GM19240 (cell line): ENCODE data around the gene SULF2.
"Not testable (repeated sequence)": the region's sequence is repeated elsewhere in the genome, so short reads cannot be mapped to it uniquely, and the experiment has no call there.

Experiments used
- DNase-seq: peaks from one replicate; pipeline ENCODE4 v3.0.0; 2011; ENCODE audit warnings: low spot score; ENCODE audit not compliant: insufficient read length

SULF2 gene

DNA sequence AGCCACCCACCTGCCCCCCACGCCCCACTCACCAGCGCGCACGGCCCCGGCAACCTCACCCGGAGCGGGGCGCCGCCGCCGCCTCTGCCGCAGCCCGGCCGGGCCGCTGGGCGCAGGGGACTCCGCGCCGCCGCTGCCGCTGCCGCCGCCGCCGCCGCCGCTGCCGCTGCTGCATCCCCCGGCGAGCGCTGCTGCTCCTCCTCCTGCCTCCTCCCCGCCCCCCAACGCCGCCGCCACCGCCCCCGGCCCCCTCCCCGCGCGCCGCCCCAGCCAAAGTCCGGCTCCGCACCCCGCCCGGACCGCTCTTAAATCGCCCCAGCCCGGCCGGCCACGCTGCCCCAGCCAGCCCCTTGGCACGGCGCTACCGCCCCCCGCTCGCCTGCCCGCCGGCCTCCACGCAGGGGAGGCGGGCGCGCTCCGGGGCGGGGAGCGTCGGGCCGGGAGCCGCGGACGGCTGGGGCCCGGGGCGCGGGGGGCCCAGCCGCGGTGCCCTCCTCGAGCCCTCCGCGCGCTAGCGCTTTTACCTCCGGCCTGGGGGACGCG is at the start of gene SULF2:
TSS of gene SULF2 (minus strand) at position 171 of the 543 bp plus-strand sequence. CDS start 28,118 bp downstream, outside the sequence.
- no peak for DNase-seq

DNA sequence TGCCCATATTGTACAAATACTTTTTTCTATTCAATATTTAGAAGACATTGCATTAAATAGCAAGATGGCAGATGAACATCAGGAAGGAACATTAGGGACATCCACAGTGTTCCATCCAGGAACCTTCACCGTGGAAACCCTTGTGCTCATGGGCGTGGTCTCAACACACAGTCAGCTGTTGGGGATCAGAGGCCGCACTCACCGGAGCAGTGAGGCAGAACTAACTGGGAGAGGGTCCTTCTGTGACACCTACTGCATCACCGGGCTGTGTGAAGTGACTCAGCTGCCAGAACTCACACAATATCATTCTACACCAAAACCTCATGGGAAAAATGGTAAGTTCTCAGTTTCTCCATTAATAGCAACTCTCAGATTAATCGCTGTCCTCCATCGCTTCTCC is 46.4 kb upstream of the SULF2 start:
- not testable (repeated sequence) for DNase-seq

DNA sequence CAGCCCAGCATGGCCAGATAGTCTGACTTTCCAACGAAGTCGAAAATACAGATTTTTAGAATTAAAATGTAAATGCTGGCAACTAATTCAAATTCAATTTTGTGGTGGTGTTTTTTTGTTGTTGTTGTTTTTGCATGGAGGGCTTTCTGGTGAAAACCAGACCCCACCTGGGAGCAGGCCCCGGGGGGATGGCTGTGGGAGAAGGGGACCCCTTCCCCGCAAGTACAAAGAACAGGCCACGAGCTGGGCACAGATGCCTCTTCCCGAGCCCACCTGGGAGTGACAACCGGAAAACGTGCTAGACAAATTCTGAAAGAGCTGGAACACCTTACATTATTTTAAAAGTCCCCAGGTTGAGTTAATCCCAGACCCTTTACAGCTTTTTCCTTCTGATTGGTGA is 41.4 kb upstream of the SULF2 start:
- not testable (repeated sequence) for DNase-seq

DNA sequence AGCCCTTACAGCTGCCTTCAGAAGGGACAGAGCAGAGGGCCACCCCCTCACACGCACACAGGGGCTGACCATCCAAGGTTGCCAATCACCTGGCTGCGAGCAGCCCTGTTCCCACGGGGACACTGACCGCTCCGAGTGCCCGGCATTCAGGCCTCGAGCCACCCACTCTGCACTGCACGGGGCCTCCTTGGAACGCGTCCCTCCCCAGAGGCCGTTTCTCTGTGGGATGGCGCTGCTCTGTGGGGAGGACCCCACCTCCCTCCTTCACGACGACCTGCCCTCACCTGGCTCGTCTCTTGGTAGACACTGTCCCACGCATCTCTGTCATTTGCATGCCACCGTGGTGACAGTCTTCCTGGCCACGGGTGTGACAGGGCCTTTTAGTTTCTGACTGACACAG is 40.7 kb upstream of the SULF2 start:
- DNase-seq: not testable (repeated sequence)

DNA sequence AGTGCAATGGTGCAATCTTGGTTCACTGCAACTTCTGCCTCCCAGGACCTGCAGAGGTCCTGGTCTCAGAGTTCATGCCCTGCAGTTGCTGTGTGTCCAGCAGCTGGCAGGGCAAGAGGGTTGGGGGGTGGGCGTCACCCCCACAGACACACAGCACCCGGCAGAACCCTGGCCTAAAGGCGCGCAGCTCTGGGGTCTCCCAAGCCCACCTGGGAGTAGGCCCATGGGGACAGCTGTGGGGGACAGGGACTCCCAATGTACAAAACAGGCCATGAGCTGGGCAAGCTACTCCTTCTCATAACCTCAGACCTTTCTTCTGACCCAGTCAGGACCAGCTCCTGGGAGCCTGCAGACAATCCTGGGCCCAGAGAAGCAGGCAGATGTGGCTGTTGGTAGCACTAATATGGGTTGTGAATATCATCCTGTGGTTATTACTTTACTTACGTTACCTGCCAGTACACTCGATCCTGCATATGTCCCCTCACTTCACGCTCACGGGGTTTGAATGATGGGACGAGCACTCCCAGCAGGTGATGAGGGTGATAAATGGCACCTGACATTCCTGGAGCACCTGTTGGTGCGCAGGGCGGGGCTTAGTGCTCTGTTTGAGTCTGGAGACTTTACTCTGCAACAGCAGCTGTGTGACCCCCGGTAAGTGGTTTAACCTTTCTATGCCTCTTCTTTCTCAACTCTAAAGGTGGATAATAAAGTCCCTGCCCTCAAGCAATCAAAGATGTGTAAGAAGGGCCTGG is 39.9 kb upstream of the SULF2 start:
- DNase-seq: no peak

DNA sequence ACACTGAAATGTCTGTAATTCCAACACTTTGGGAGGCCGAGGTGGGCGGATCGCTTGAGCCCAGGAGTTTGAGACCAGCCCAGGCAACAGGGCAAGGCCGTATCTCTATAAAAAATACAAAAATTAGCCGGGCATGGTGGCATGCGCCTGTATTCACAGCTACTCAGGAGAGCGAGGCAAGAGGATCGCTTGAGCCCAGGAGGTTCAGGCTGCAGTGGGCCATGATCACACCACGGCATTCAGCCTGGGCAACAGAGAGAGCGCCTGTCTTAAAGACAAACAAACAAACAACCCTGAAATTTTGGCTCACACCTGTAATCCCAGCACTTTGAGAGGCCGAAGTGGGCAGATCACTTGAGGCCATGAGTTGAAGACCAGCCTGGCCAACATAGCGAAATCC is 38.7 kb upstream of the SULF2 start:
- not testable (repeated sequence) for DNase-seq

DNA sequence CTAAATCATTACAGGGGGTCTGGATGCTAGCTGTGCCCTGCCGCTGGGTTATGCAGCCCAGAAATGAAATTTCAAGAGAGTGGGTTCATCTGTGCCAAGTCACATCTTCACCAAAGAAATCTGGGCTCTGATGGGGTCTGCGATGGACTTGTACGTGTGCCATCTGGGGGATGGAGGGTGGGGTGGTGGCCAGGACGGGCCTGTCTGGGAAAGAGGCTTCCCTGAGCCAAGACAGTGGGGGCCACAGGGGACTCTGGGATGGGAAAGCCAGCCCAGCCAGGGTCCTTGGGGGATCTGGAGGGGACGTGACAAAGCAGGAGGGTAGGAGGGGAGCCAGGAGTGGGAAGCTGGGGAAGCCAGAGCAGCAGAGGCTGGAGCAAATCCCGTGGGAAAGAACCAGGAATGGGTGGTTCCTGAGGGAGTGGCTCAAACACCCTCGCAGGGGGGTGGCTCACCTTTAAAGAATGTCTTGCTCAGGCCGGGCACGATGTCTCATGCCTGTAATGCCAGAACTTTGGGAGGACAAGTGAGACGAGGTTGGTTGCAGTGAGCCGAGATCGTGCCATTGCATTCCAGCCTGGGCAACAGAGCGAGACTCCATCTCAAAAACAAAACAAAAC is 36.3 kb upstream of the SULF2 start:
- DNase-seq: no peak

DNA sequence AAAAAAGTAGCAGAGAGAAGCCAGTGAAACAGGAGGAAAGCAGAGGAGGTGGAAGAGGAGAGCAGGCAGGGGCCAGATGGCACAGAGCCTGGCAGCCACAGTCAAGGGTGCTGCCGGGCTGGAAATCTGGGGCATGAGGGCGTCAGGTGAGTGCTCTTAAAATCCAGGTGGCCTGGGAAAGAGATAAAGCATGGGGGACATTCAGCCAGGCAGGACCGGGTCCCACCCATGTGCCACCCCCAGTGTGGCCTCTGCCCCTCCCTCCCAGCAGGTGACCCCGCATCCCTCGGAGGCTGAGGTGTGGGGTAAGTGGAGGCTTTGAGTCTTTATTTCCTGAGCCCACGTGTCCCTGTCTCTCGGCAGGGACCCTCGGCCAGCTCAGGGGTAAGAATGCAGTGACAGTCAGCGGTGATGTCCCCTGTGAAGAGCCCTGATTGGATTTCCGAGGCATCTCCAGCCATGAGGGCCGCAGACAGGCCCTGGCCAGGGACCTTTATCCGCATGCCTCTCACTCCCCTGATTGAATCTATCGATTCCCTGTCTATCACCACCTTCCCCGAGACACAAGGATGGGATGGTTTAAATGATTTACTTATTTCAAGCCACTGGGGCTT is 33.8 kb upstream of the SULF2 start:
- no peak for DNase-seq

DNA sequence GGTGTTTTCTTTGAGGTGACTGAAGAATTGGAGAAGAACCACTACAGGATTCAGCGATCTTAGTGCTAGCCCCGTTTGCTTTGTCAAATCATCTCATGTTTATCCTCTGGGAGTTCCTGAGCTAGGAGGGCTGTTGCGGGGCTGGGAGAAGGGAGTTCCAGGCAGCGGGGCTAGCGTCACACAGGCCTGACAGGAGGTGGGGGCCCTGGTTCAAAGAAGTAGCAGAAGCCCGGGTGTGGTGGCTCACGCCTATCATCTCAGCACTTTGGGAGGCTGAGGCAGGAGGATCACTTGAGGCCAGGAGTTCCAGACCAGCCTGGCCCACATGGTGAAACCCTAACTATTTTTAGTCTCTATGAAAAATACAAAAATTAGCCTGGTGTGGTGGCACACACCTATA is 33.2 kb upstream of the SULF2 start:
- no peak for DNase-seq

DNA sequence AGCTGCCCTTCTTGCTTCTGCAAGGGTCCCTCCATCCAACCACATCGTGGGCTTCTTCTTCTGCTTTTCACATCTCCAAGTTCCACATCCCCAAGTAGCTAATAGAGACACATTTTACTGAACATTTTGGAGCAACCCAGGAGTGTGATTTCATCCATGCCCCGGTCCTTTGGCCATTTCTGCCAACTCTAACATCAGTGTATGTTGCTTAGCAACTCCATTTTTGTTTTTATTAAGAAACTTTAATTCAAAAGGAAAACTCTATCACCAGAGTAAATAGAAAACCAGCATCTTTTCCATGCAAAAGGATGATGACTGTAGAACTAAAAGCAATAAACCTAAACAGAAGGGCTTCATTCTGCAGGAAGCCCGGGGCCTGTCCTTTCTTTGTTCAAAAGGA is 32.7 kb upstream of the SULF2 start:
- DNase-seq: no peak

DNA sequence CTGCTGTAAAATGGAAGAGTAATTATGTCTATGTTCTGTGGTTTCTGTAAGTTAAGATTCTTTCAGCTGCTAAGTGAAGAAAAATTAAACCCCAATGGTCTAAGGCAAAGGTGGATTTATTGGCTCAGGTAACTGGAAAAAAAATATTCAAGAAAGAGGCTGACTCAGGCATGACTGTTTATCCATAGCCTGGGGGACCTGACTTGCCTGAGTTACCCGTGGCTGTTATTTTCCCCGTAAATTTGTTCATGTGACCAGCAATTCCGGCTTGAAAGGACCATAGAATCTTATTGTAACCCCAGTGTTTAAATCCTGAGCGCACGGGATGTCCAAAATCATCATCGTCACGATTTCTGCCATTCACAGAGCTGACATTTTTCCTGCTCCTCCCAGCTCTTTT is 32.3 kb upstream of the SULF2 start:
- DNase-seq: no peak

DNA sequence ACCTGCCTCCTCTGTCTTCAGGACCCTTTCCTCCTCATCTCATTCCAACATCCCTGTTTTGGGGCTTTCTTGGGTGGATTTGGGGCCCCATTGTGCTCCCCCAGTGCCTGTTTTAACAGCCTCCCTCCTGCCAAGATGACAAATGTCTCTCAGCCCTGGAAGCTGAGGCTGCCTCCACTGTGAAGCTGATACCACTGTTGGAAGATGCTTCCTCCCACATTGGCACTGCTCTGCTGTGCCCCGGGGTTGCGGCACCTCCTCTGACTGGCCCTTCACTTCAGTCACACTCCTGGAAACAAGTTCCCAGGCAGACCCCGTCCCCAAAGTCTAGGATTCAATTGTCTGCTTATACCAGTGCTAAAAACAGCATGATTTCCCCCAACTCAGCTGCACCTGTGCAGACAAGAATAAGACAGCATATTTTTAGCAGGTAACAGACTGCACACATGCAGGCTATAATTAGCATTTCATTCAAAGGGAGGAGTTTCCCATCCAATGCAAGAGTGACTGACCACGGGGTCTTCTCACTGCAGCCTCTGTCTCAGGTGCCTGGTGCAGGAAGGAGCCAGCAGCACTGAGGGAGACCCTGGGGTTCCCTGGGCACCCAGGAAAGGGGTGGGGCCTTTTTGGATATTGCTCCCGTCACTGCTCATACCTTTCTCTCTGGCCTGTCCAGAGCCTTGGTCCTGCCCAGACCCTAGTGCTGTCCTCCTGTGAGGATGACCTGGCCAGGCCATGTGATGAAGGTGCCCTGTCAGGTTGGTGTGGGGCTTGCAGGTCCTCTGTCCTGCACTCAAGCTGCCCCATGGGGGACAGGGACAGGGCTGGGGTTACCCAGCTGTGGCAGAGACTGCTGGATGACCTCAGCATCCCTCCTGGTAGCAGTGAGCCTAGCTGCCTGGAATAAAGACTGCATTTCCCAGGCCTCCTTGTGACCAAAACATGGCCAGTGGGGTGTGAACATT is 31.5 kb upstream of the SULF2 start:
- DNase-seq: no peak

DNA sequence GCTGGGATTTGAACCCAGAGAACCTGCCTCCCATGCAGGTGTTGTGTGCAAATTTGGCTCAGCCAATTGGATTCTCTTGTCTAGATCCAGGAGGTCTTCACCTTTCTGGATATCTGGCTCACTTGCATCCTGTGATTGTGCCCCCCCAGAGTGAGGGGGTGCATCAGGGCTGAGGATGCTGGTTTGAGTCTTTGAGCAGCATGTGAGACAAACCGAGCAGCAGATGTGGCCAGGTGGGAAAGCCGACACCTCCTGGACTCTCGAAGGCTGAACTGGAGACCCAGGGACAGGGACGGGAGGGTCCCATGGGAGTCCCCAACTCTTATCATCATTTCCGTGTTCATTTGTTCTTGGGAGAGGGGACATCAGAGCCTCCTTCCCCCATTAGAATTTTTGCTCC is 30.6 kb upstream of the SULF2 start:
- no peak for DNase-seq

DNA sequence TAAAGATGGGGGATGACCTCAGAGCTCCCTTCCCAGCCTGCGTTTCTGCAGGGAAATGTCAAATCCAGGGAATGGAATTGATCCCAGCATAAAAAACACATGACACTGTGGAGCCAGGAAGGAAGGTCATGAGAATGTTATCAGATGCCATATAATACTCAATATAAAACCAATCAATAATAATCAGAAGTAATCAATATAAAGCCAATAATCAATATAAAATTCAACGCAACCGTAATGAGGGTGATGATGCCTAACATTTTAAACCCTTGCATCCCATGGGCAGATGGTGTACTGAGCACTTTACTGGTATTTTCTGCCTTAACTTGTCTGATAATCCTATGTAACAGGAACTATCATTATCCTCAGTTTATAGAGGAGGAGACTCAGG is 30.1 kb upstream of the SULF2 start:
- DNase-seq: no peak

DNA sequence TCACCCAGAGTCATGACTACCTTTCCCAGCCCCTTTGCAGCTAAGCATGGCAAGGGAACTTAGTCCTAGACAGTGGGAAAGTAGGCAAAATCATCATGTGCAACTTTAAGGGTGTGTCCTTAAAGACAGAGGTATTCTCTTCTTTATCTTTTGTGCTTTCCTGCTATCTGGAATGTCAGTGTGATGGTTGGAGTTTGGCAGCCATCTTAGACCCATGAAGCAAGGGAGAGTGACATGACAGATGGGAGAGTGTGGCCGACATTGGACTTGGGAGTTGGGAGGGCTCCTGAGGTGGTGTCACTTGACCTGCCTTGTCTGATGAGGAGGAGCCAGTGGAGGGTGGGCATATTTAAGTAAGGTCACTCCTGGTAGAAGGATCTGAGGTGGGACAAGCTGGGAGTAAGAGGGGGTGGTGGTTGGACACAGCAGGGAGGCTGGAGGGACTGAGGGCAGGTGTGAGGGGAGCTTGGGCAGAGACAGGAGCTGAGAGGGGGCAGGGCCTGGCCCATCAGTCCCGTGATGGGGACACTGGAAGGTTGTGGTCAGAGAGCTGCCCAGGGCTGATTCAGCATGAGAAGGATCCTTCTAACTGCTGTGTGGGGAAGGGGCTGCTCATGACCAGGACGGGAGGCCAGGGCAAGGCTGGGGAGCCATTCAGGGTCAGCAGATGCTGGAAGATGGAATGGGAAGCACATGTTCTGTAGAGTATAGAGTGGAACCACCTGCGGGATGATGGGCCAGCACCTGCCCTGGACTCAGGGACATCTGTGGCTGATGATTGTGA is 29.5 kb upstream of the SULF2 start:
- no peak for DNase-seq

DNA sequence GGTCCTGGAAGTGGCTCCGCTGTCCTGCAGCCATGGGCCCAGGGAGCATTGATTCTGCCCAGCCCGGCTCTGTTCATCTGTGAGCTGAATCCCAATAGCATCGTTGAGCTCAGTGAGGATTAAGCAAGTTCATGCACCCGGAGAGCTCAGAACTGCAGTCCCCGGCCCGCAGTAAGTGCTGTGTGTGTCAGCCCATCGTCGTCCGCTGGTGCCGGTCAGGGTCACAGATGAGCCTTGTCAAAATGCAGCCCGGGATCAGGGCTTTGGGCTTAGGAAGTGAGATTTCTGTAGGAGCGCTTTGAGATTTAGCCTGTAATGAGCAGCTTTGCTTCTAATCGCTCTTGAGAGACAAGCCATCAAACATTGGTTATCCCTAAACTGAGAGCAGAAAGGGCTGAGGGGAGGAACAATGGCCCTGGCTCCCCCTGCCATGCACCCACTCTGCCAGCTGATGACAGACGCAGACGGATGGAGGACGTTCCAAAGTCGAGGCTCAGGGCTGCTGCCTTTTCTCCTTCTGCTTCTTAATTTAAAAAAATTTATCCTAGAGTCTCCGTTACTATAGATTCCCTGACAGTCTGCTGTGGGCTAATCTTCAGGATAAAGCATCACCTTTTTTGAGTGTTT is 25.6 kb upstream of the SULF2 start:
- no peak for DNase-seq

DNA sequence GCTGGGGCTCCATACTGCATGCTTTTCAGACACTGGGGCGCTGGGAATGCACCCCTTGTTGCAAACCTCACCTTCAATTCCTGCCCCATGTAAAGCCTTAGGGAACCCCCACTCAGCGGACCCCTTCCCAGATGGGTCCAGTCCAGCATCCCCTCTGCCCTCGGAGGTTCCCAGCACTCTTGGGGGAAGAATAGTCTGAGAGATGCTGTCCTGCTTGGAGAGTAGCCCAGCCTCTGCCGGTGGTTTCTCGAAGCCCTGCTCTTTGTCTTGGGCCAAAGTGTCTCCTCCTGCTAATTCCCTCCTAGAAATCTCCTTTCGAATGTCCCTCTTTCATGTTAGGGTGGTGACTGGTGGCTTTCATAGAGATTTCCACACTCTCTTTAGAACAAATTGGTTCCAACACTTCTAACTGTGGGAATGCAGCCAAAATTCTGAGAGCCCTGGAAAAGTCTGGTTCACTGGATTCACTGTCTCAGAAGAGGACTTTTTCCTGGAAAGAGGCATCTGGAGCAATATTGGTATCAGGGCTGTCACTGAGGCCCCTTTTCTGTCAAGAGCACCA is 24.9 kb upstream of the SULF2 start:
- DNase-seq: no peak

DNA sequence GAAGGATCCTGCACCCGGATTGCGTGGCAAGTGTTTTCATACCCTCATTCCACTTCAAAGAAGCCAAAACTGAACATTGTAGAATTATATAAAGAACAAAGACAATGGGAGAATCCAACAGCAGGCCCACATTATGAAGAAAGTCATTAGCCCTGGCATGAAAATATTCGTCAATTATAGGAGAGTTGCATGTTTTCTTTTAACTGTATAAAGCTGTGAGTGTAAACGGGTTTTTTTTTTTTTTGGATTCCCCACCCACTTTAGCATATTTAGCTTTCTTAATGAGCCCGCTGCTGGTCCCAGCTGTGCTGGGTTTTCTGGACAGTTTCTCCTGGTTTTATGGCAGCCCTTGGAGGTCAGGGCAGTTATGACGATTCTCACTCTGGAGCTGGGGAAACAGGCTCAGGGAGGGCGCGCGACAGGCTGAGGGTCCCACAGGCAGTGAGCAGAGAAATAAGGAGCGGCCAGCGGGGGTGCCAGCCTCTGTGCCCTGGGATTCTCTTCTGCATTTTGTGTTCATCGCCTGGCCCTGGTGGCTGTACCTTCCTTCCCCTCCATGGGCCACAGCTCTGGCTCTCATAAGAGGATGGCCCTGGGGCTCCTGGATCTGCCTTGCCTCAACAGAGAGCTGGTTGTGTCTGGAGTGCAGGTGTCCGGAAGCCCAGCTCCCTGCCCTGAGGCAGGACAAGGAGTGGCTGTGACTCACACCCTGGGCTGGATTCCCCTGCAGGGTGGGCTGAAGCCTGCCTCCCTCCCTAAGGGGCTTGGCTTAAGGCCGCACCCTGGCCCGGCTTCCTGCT is 24.1 kb upstream of the SULF2 start:
- DNase-seq: no peak

DNA sequence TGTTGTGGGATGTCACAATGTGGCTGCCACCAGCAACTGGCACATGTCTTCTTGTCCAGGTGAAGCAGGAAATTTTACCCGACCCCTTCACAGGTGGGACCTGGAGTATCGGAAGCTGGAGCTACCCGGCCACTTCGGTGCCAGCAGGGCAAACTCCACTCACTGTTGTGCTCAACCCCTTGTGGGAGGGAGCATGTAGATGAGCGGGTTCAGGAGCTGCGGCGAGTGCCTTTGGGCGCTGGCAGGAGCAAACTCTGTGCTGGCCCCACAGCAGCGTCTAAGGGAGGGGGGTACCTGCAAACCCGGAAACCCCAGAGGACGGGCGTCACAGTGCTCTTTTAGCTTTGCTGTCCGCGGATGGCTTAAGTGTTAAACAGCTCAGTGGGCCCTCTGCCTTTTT is 20.7 kb upstream of the SULF2 start:
- no peak for DNase-seq
